ENCODE results near the gene TBCD.

DNA sequence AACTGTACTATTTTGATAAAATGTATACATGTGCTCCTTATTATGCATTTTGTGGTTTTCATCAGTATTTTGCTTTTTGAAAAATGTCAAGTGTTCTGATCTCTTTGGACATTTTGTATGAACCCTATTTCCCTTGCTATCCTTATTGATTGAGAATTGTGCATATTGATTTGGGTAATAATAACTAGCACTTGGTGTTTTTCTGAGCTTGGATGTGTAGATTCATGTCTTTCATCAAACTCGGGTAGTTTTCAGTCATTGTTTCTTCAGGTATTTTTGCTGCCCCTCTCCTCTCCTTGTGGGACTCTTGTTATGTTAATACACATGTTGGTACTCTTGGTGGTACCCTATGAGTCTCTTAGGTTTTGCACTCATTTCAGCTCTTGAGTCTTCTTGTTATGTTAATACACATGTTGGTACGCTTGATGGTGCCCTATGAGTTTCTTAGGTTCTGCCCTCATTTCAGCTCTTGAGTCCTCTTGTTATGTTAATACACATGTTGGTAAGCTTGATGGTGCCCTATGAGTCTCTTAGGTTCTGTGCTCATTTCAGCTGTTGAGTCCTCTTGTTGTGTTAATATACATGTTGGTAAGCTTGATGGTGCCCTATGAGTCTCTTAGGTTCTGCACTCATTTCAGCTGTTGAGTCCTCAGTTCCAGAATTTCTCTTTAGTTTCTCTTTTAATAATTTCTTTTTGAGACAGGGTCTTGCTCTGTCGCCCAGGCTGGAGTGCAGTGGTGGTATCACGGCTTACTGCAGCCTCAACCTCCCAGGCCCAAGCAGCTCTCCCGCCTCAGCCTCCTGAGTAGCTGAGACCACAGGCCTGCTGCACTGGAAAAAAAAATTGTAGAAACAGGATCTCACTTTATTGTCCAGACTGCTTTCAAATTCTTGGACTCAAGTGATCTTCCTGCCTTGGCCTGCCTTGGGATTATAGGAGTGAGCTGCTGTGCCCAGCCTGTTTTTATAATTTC, 68.7 kb downstream of the TBCD start:
- TF ChIP-seq PKNOX1 (IDR thresholded peaks at IDR 0.05) (no peak), FOXM1 (IDR thresholded peaks at IDR 0.05; ENCODE audit: borderline replicate concordance) (no peak), FOXA1 (IDR thresholded peaks at IDR 0.05) (no peak), SP1 (IDR thresholded peaks at IDR 0.05) (no peak), SUZ12 (IDR thresholded peaks at IDR 0.05) (no peak), FOXK2 (IDR thresholded peaks at IDR 0.05) (no peak), ARNT (IDR thresholded peaks at IDR 0.05) (no peak), BHLHE40 (IDR thresholded peaks at IDR 0.05; ENCODE audit: borderline replicate concordance) (no peak), NFRKB (IDR thresholded peaks at IDR 0.05) (no peak), L3MBTL2 (conservative IDR thresholded peaks at IDR 0.05) (no peak)

All from HEK293T (cell line).